ENCODE measurements around the gene AIFM3.

The AIFM3 gene

DNA sequence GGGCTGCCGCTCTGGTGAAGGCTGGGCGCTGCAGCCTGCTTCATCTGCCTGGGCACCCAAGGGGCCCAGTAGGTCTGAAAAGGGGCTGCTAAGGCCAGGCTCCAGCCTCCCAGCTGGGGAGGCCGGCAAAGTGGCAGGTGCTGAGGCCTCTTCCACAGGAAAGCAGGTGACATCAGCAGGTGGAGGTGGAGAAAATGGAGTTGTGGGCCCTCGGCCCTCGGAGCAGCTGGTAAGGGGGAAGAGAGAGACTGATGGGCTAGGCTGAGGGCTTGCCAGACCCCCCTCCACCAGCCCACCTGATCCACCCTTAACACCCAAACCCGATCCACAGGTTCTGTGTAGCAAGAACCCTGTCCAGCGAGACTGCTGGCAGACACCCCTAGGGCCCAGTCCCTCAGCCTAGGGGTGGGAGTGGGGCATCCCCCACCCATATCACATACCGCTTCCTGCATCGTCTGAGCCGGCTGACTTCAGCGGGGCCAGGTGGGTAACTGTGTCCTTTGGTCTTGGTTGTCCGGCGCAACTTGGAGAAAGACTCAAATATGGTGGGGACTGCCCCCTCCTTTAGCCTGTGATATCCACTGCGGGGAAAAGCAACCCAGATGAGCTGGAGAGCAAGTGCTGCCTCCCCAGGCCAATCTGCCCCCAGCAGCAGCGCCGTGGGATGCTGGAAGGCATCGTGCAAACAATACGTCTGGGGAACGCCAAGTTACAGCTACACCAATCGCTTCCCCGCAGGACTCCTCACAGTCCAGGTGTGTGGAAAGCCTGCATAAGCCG, 33.3 kb downstream of the AIFM3 start:
- Histone ChIP-seq H3K27ac (ENCODE audit: low read depth, low read length) (peak overlapping the region; percentile 94), H3K36me3 (ENCODE audit: control insufficient read depth, low read length) (peaks cover 56% of the 10 kb centered on the region)

DNA sequence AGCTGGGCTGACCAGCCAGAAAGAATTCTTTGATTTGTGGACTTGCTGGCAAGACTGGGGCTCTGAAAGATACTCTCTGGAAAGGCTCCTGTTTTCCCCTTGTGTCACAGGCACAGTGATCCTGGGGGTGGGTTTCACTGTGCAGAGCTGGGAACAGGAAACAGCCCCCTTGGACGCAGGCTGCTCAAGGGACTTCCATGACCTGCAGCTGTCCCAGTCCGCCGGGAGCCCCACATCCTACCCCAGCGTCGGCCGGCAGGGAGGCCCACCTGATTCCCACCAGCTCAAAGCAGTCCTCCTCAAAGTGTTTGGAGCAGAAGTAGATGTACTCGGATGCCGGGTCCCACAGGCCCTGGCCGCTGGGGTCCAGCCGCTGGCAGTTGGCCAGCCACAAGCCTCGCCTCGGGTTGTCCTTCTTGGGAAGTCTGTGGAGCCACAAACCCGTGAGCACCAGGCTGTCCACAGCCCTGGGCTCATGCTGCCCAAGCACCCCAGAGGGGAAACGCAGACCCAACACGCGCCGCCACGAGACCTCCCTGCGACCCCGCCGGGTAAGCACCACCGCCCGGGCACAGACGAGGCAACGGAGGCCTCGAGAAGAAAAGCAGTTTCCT, 34.0 kb downstream of the AIFM3 start:
- TF ChIP-seq, protein P1, sequence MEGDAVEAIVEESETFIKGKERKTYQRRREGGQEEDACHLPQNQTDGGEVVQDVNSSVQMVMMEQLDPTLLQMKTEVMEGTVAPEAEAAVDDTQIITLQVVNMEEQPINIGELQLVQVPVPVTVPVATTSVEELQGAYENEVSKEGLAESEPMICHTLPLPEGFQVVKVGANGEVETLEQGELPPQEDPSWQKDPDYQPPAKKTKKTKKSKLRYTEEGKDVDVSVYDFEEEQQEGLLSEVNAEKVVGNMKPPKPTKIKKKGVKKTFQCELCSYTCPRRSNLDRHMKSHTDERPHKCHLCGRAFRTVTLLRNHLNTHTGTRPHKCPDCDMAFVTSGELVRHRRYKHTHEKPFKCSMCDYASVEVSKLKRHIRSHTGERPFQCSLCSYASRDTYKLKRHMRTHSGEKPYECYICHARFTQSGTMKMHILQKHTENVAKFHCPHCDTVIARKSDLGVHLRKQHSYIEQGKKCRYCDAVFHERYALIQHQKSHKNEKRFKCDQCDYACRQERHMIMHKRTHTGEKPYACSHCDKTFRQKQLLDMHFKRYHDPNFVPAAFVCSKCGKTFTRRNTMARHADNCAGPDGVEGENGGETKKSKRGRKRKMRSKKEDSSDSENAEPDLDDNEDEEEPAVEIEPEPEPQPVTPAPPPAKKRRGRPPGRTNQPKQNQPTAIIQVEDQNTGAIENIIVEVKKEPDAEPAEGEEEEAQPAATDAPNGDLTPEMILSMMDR (IDR thresholded peaks at IDR 0.05; ENCODE audit: low read depth, low read length, poor library complexity, severe bottlenecking) = no peak
- no peak for TF ChIP-seq EZH2phosphoT487 (IDR thresholded peaks at IDR 0.05; ENCODE audit: borderline replicate concordance, low read length)
- no peaks in the 10 kb centered on the region for H3K9me2 ChIP-seq (replicated peaks; ENCODE audit: control insufficient read depth, low read length)
- peak overlapping the region; percentile 92 for H3K4me3 ChIP-seq (ENCODE audit: low read length)
- peaks cover 54% of the 10 kb centered on the region for H3K36me3 ChIP-seq (ENCODE audit: control insufficient read depth, low read length)
- H3K27me3 ChIP-seq (ENCODE audit: control insufficient read depth, low read length) = no peaks in the 10 kb centered on the region
- H3K4me2 ChIP-seq (ENCODE audit: low read length) = peak overlapping the region; percentile 91
- no peaks in the 10 kb centered on the region for H3K9me3 ChIP-seq (ENCODE audit: control insufficient read depth, insufficient read depth, low read length)
- peak overlapping the region; percentile 94 for H3K27ac ChIP-seq (ENCODE audit: low read depth, low read length)
- H3F3A ChIP-seq (ENCODE audit: control insufficient read depth, insufficient read depth) = peaks cover 9% of the 10 kb centered on the region
- peaks cover 35% of the 10 kb centered on the region for H3K79me2 ChIP-seq (ENCODE audit: control insufficient read depth, low read length)
- peaks cover 28% of the 10 kb centered on the region for H3K4me1 ChIP-seq (ENCODE audit: control insufficient read depth, low read length)
- no peaks in the 10 kb centered on the region for H4K20me1 ChIP-seq (ENCODE audit: control insufficient read depth, insufficient read depth, low read depth, low read length)

More for the DNA sequence above, 33.3 kb downstream of the AIFM3 start:
- peak overlapping the region; percentile 91 for H3K4me2 ChIP-seq (ENCODE audit: low read length)
- H3K4me1 ChIP-seq (ENCODE audit: control insufficient read depth, low read length) = peaks cover 28% of the 10 kb centered on the region
- peak overlapping the region; percentile 92 for H3K4me3 ChIP-seq (ENCODE audit: low read length)
- H4K20me1 ChIP-seq (ENCODE audit: control insufficient read depth, insufficient read depth, low read depth, low read length) = no peaks in the 10 kb centered on the region
- H3K27me3 ChIP-seq (ENCODE audit: control insufficient read depth, low read length) = no peaks in the 10 kb centered on the region
- H3K9me3 ChIP-seq (ENCODE audit: control insufficient read depth, insufficient read depth, low read length) = no peaks in the 10 kb centered on the region
- TF ChIP-seq EZH2phosphoT487 (IDR thresholded peaks at IDR 0.05; ENCODE audit: borderline replicate concordance, low read length) = no peak
- peaks cover 9% of the 10 kb centered on the region for H3F3A ChIP-seq (ENCODE audit: control insufficient read depth, insufficient read depth)
- H3K9me2 ChIP-seq (replicated peaks; ENCODE audit: control insufficient read depth, low read length) = no peaks in the 10 kb centered on the region
- H3K79me2 ChIP-seq (ENCODE audit: control insufficient read depth, low read length) = peaks cover 35% of the 10 kb centered on the region

DNA sequence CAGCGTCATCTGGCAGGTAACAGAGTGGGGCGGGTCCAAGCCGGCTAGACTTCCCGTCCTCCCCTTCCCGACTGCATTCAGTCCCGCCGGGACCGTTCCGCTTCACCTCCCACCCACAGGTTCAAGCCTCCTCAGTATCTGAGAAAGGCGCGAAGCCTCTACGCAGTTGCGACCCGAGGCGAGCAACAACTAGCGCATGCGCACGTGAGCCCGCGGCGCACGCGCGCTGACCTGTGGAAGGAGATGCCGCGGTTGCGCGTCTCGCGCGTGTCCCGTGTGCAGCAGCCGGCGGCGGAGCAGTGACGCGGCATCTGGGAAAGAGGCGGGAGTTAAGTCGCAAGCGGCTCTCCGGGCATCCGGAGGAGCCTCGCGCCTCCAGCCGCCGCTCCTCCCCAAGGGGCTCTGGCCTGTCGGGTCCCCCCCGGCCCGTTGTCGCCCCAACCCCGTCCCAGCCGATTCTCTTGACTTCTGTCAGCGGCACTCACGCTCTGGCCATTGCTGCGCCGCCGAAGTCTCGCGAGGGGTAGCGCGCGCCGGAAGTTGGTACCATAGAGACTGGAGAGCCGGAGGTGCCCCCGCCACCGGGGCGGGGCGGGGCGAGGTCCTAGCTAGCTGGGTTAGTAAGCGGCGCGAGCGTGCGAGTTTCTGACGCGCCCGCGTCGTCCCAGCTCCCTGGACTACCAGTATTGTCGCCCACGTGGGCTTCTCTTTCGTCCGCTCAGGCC, 34.7 kb downstream of the AIFM3 start, which contains the start of gene THAP7:
TSS of gene THAP7 (minus strand) at position 518 of the 725 bp plus-strand sequence. CDS start at position 311, 207 bp downstream.
- H3K9me3 ChIP-seq (ENCODE audit: control insufficient read depth, insufficient read depth, low read length) = no peaks in the 10 kb centered on the region
- peak within 1 kb of the TSS; percentile 92 for H3K4me3 ChIP-seq (ENCODE audit: low read length)
- H3K9me2 ChIP-seq (replicated peaks; ENCODE audit: control insufficient read depth, low read length) = no peaks in the 10 kb centered on the region
- peaks cover 47% of the 10 kb centered on the region for H3K36me3 ChIP-seq (ENCODE audit: control insufficient read depth, low read length)
- no peak for TF ChIP-seq EZH2phosphoT487 (IDR thresholded peaks at IDR 0.05; ENCODE audit: borderline replicate concordance, low read length)
- TF ChIP-seq, protein P1 (IDR thresholded peaks at IDR 0.05; ENCODE audit: low read depth, low read length, poor library complexity, severe bottlenecking) = no peak
- H4K20me1 ChIP-seq (ENCODE audit: control insufficient read depth, insufficient read depth, low read depth, low read length) = no peaks in the 10 kb centered on the region
- H3K79me2 ChIP-seq (ENCODE audit: control insufficient read depth, low read length) = peaks cover 35% of the 10 kb centered on the region
- peak within 1 kb of the TSS; percentile 94 for H3K27ac ChIP-seq (ENCODE audit: low read depth, low read length)
- H3K4me2 ChIP-seq (ENCODE audit: low read length) = peak within 1 kb of the TSS; percentile 91
- peaks cover 9% of the 10 kb centered on the region for H3F3A ChIP-seq (ENCODE audit: control insufficient read depth, insufficient read depth)
- peaks cover 28% of the 10 kb centered on the region for H3K4me1 ChIP-seq (ENCODE audit: control insufficient read depth, low read length)
- H3K27me3 ChIP-seq (ENCODE audit: control insufficient read depth, low read length) = no peaks in the 10 kb centered on the region
